ENCODE data around the gene PAPPA. TPM values are rescaled to one million over a fixed set of nuclear protein-coding genes. Genes with fewer than 3 reads are reported as not detected.

PAPPA gene
- polyA plus RNA-seq, 1 donor from 2014 or later, result 0.41 TPM

GRCh38 chr9:116416421-116416820 lies 262.8 kb downstream of the PAPPA start:
- no peak overlapping the region for H2AFZ ChIP-seq (ENCODE audit: low read depth, low read length)
- no peak for TF ChIP-seq RAD21 (conservative IDR thresholded peaks at IDR 0.05)
- TF ChIP-seq EZH2 (IDR thresholded peaks at IDR 0.05; ENCODE audit: borderline replicate concordance, insufficient read depth, low read length, poor library complexity, severe bottlenecking), result no peak
- TF ChIP-seq REST (IDR thresholded peaks at IDR 0.05; ENCODE audit: borderline replicate concordance), result no peak
- no peak for TF ChIP-seq CTCF (IDR thresholded peaks at IDR 0.05; ENCODE audit: poor library complexity, severe bottlenecking)
- TF ChIP-seq SMC3 (conservative IDR thresholded peaks at IDR 0.05; ENCODE audit: poor library complexity), result no peak
- TF ChIP-seq TAF1 (IDR thresholded peaks at IDR 0.05; ENCODE audit: low read depth), result no peak
- no peak for TF ChIP-seq POLR2AphosphoS5 (IDR thresholded peaks at IDR 0.05)
- TF ChIP-seq EP300 (conservative IDR thresholded peaks at IDR 0.05; ENCODE audit: poor library complexity, severe bottlenecking), result no peak
- TF ChIP-seq MXI1 (conservative IDR thresholded peaks at IDR 0.05; ENCODE audit: poor library complexity, severe bottlenecking), result no peak
- H3K27me3 ChIP-seq (ENCODE audit: insufficient read depth, low read depth, low read length), result no peaks in the 10 kb centered on the region

GRCh38 chr9:116417464-116417863 lies 263.9 kb downstream of the PAPPA start:
- Histone ChIP-seq H3K4me3 (ENCODE audit: low read length) (no peak overlapping the region), H3K36me3 (ENCODE audit: insufficient read depth, low read length) (no peaks in the 10 kb centered on the region), H3K79me2 (replicated peaks; ENCODE audit: insufficient read depth, low read length) (no peaks in the 10 kb centered on the region), H3K9ac (ENCODE audit: low read length) (no peak overlapping the region), H3K27me3 (ENCODE audit: insufficient read depth, low read depth, low read length) (no peaks in the 10 kb centered on the region), H2AFZ (ENCODE audit: low read depth, low read length) (no peak overlapping the region), H3K9me3 (ENCODE audit: low read length) (no peaks in the 10 kb centered on the region), H4K20me1 (ENCODE audit: insufficient read depth) (no peaks in the 10 kb centered on the region), H3K9me2 (ENCODE audit: insufficient read depth, low read length) (no peaks in the 10 kb centered on the region), H3F3A (ENCODE audit: insufficient read depth, low read length, poor library complexity, severe bottlenecking) (no peaks in the 10 kb centered on the region), H3K27ac (ENCODE audit: low read length) (no peak overlapping the region), H3K4me2 (ENCODE audit: low read length) (no peak overlapping the region)
- no peak for TF ChIP-seq REST (IDR thresholded peaks at IDR 0.05; ENCODE audit: borderline replicate concordance)
- TF ChIP-seq POLR2AphosphoS5 (IDR thresholded peaks at IDR 0.05), result no peak
- TF ChIP-seq SMC3 (conservative IDR thresholded peaks at IDR 0.05; ENCODE audit: poor library complexity), result no peak
- no peak for TF ChIP-seq EP300 (conservative IDR thresholded peaks at IDR 0.05; ENCODE audit: poor library complexity, severe bottlenecking)

More at GRCh38 chr9:116416421-116416820, 262.8 kb downstream of the PAPPA start:
- Histone ChIP-seq H4K20me1 (ENCODE audit: insufficient read depth) (no peaks in the 10 kb centered on the region), H3K27ac (ENCODE audit: low read length) (no peak overlapping the region), H3K79me2 (replicated peaks; ENCODE audit: insufficient read depth, low read length) (no peaks in the 10 kb centered on the region), H3K9me3 (ENCODE audit: low read length) (no peaks in the 10 kb centered on the region), H3K9me2 (ENCODE audit: insufficient read depth, low read length) (no peaks in the 10 kb centered on the region), H3K9ac (ENCODE audit: low read length) (no peak overlapping the region), H3K36me3 (ENCODE audit: insufficient read depth, low read length) (no peaks in the 10 kb centered on the region), H3K4me3 (ENCODE audit: low read length) (no peak overlapping the region), H3K4me2 (ENCODE audit: low read length) (no peak overlapping the region), H3F3A (ENCODE audit: insufficient read depth, low read length, poor library complexity, severe bottlenecking) (no peaks in the 10 kb centered on the region)
